RCC 7860 (cell line): ENCODE results near the gene CXCL1.

Source experiments
- DNase-seq: peaks from one replicate; pipeline ENCODE4 v3.0.0-alpha.2; 2015; ENCODE audit warnings: low spot score
- FAIRE-seq: peaks from 2 replicates; lab custom pipeline; 2012; peaks lifted over from hg19 to GRCh38; lab: Jason Lieb, UNC

CXCL1 gene

DNA sequence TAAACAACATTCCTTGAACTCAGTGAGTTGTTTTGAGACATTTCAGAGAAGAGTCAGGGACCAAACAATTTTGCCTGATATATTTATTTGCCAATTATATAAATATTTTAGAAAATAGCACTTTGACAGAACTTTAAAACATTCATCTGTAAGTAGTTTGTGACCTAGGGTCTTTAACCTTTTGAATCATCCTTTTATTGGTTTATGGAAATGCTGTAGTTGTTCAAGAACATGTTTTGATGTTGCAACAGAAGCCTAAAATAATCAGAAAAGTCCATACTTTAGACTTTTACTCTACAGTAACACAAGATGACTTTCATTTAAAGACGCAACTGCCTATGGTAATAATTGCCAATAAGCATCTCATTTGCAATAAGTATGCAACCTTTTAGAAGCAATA, 43.0 kb downstream of the CXCL1 start:
- DNase-seq, result no peak
- no peak for FAIRE-seq

DNA sequence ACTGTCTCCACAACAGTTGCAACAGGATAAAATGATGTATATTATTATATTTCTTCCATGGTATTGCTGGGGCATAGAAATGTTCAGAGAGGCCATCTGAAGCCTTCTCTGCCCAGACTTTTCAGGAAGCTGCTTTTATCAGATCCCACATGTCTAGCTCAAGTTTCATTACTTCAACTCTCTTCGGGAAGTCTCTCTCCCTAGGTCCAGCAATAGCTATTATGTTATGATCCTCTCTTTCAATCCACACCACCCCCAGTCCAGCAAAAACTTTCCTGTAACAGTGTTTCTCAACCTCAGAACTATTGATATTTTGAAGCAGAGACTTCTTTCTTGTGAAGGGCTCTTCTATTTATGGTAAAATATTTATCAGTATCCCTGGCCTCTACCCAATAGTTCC, 44.9 kb downstream of the CXCL1 start:
- DNase-seq (no peak), FAIRE-seq (no peak)

DNA sequence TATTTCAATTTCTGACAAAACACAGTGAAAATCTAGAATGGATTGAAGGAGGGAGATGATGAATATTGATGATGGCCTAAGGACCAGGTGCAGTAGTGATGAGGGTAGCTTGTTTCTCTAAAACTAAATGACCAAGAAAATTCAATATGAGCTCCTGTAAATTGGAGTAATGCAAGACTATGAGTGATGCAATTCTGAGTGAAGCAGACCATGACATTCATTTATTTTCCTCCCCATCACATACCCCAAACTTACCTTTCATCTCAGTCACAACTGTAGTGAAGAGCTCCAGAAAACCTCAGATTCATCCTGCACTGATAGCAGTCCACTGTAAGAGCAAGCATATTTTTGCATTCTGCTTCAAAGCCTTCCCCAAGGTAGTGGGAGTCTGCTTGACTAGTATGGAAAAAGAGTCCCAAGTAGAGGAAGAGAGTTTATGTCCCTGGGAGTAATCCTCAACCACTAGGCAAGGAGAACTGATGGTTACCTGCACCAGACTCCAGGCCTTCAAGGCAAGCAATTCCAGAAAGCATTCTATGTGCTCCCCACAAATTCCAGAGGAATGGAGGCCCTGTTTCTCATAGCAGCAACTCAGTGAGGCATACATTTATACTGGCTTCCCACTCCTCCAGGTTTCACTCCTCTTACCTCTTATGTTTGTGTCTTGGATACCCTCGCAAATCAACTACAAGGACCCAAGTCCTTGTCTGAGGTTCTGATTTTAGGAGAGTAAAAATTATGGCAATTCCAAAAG, 47.2 kb downstream of the CXCL1 start:
- DNase-seq (peak; percentile 54), FAIRE-seq (peak; percentile 68)

DNA sequence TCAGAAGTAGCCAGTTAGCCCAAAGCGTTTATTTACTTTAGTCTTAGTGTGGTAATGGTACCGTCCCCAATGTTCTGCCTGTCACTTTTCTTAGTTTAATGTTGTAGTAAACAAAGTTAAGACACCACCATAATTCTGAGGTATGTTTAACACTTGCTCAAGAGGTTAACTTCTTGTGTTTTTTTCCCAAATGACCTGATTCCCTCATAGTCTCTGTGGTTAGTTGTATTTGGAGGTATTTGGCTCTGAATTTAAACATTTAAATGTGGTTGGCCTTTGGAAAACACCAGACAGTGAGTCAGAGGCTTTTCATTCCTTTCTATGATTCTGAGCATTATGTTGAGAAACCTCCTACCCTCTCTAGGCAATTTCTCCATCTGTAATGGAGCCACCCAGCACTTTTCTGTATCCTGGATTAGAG, 47.9 kb downstream of the CXCL1 start:
- DNase-seq (peak; percentile 87), FAIRE-seq (peak; percentile 99)

DNA sequence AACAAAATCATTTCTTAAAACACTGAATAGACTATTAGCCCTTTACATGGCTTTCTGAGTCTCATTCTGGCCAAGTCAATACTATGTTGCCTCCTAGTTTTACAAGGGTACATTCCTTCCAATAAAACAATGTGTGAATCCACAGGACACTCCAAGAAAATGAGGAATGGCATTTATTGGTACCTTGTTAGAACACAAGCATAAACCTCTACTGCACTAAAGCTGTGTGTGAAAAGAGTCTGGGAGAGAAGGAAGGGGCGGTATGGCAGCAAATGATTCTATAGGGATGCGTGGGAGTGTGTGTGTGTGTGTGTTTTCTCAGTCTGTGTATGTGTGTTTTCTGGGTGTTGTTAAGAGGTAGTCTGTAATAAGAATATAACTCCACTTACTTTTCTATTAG, 48.9 kb downstream of the CXCL1 start:
- no peak for DNase-seq
- no peak for FAIRE-seq

DNA sequence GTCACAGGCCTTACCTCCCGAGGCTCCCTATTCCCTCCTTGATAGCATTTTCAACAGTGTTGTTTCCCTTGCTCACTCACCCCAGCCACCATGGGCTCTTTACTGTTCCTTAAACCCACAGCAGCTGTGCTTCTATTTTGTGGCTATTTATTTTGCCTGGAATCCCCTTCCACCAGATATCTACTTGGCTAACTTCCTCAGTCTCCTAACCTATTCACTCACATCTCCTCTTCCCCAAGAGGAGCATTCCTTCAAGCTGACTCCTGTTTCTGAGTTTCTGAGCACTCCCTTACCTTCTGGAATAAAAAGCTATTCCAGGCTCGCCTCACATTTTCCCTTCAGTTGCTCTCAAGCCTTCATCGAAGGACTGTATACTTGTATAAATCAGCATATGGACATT, 50.5 kb downstream of the CXCL1 start:
- FAIRE-seq (no peak), DNase-seq (no peak)
